Measurements from ENCODE around the gene C3orf22. TPM values are rescaled to one million over a fixed set of nuclear protein-coding genes. Genes with fewer than 3 reads are reported as not detected.

The C3orf22 gene
- total RNA-seq, 3 donors from 2014 or later (not counting 1 experiment from before 2014, with no cell fraction given) = not detected

DNA sequence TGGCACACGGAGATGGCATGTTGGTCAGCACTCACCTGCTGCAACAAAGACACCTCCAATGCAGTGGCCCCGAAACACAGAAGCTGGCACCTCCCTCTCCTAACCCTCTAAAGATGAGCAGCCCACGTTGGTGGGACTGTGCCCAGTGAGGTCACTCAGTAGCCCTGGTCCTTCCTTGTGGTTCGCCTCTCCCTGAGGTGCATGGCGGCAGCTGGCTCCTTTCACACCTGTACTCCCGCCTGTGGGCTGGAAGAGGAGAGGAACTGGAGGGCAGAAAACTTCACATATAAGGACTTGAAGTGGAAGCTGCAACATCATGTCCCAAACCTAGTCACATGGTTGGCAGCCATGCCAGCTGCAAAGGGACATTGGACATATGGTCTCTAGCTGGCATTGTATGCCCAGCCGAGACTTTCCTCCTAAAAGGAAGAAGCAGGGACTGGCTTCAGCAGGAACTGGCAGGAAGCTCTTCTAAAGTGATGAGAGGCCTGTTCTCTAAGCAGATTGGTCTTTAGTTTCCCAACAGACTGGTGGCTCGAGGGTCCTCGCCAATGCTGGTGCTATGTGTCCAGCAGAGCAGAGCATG, 10.8 kb upstream of the C3orf22 start:
- Histone ChIP-seq H3K4me1 (ENCODE audit: control insufficient read depth, insufficient read depth, low read length) (no peaks in the 10 kb centered on the region), H3K4me3 (ENCODE audit: low read length) (no peak overlapping the region), H3K27me3 (ENCODE audit: control insufficient read depth, insufficient read depth, low read length) (no peaks in the 10 kb centered on the region), H3K9me3 (ENCODE audit: control insufficient read depth, insufficient read depth, low read length) (no peaks in the 10 kb centered on the region), H3K27ac (ENCODE audit: low read length) (no peak overlapping the region), H3K36me3 (ENCODE audit: control insufficient read depth, insufficient read depth, low read length) (no peaks in the 10 kb centered on the region)
- peaks cover 13 to 29% of the 10 kb centered on the region in 2 donors for H3K27me3 Mint-ChIP-seq (ENCODE audit: low read depth in 2 of 2)
- intact Hi-C loops (cut with micrococcal nuclease) = no loop called here
- no peaks in the 10 kb centered on the region for H3K9me3 Mint-ChIP-seq
- no peak overlapping the region for H3K4me3 Mint-ChIP-seq
- H3K36me3 Mint-ChIP-seq = no peaks in the 10 kb centered on the region
- 77% methylated on average over 8 of the region's 9 CpGs for WGBS (ENCODE audit: insufficient coverage)
- DNase-seq (no peak), ATAC-seq (no peak)
- no peaks in the 10 kb centered on the region for H3K4me1 Mint-ChIP-seq
- TF ChIP-seq, protein P1, sequence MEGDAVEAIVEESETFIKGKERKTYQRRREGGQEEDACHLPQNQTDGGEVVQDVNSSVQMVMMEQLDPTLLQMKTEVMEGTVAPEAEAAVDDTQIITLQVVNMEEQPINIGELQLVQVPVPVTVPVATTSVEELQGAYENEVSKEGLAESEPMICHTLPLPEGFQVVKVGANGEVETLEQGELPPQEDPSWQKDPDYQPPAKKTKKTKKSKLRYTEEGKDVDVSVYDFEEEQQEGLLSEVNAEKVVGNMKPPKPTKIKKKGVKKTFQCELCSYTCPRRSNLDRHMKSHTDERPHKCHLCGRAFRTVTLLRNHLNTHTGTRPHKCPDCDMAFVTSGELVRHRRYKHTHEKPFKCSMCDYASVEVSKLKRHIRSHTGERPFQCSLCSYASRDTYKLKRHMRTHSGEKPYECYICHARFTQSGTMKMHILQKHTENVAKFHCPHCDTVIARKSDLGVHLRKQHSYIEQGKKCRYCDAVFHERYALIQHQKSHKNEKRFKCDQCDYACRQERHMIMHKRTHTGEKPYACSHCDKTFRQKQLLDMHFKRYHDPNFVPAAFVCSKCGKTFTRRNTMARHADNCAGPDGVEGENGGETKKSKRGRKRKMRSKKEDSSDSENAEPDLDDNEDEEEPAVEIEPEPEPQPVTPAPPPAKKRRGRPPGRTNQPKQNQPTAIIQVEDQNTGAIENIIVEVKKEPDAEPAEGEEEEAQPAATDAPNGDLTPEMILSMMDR (IDR thresholded peaks at IDR 0.05) = no peak
- no peak overlapping the region for H3K27ac Mint-ChIP-seq

DNA sequence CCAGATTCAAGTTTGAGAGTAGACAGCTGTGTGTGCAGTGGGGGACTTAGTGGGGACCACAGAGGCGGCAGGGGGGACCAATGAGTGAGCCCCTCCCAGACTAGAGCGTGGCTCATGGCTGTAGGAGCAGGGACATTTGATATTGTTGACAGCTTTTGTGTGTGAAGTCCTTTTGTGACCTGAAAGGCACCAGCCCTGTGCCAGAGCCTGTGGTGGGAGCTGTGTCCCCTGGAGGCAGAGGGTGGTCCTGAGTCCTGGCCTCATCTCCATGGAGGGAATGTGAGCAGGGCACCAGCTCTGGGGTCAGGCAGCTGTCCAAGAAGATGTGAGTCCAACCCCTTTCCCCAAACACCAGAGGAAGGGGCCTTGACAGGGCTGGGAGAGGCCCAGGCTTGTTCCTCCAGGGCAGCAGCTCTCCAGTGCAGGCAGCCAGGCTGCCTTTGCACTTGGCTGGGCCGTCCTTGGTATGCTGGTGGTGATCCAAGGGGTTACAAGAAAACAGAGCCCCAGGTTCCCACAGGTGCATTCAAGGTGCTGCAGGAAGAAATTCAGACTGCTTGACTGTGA, 10.1 kb upstream of the C3orf22 start:
- no peaks in the 10 kb centered on the region for H3K36me3 ChIP-seq (ENCODE audit: control insufficient read depth, insufficient read depth, low read length)
- Mint-ChIP-seq H3K36me3 (no peaks in the 10 kb centered on the region), H3K4me3 (no peak overlapping the region), H3K27ac (no peak overlapping the region), H3K9me3 (no peaks in the 10 kb centered on the region), H3K4me1 (no peaks in the 10 kb centered on the region), H3K27me3 (ENCODE audit: low read depth in 2 of 2) (peaks cover 13 to 27% of the 10 kb centered on the region in 2 donors)
- WGBS (ENCODE audit: insufficient coverage) = 47% methylated on average over 3 of the region's 3 CpGs
- H3K4me3 ChIP-seq (ENCODE audit: low read length) = no peak overlapping the region
- intact Hi-C loops (cut with micrococcal nuclease) = no loop called here
- DNase-seq (no peak), ATAC-seq (no peak)
- no peaks in the 10 kb centered on the region for H3K27me3 ChIP-seq (ENCODE audit: control insufficient read depth, insufficient read depth, low read length)
- H3K27ac ChIP-seq (ENCODE audit: low read length) = no peak overlapping the region
- H3K9me3 ChIP-seq (ENCODE audit: control insufficient read depth, insufficient read depth, low read length) = no peaks in the 10 kb centered on the region
- H3K4me1 ChIP-seq (ENCODE audit: control insufficient read depth, insufficient read depth, low read length) = no peaks in the 10 kb centered on the region
- TF ChIP-seq, protein P1 (IDR thresholded peaks at IDR 0.05) = no peak

- no peak overlapping the region for H3K27ac Mint-ChIP-seq
- DNase-seq (peak in 1 of 2 donors; percentile 3), ATAC-seq (no peak)
- no peaks in the 10 kb centered on the region for H3K4me1 Mint-ChIP-seq
- Histone ChIP-seq H3K36me3 (ENCODE audit: control insufficient read depth, insufficient read depth, low read length) (no peaks in the 10 kb centered on the region), H3K27ac (ENCODE audit: low read length) (no peak overlapping the region), H3K4me3 (ENCODE audit: low read length) (no peak overlapping the region), H3K27me3 (ENCODE audit: control insufficient read depth, insufficient read depth, low read length) (no peaks in the 10 kb centered on the region), H3K9me3 (ENCODE audit: control insufficient read depth, insufficient read depth, low read length) (no peaks in the 10 kb centered on the region), H3K4me1 (ENCODE audit: control insufficient read depth, insufficient read depth, low read length) (no peaks in the 10 kb centered on the region)
- 85% methylated on average over 10 of the region's 10 CpGs for WGBS (ENCODE audit: insufficient coverage)
- intact Hi-C loops (cut with micrococcal nuclease) = no loop called here
- H3K36me3 Mint-ChIP-seq = no peaks in the 10 kb centered on the region
- TF ChIP-seq, protein P1 (IDR thresholded peaks at IDR 0.05) = no peak
- H3K4me3 Mint-ChIP-seq = no peak overlapping the region
- no peaks in the 10 kb centered on the region for H3K9me3 Mint-ChIP-seq
- H3K27me3 Mint-ChIP-seq (ENCODE audit: low read depth in 2 of 2) = peaks cover 13 to 20% of the 10 kb centered on the region in 2 donors
Measured at GRCh38 chr3:126567696-126568438, 9.1 kb upstream of the C3orf22 start.
